Adipose tissue (tissue), 3 donors: ENCODE results near the gene MYO3B. TPM values are rescaled to one million over a fixed set of nuclear protein-coding genes. Genes with fewer than 3 reads are reported as not detected.
"Not testable (repeated sequence)": the region's sequence is repeated elsewhere in the genome, so short reads cannot be mapped to it uniquely, and the experiment has no call there.

Source experiments
- H3K27ac ChIP-seq: one replicate; pipeline ENCODE4 v1.5.1; 2013; ENCODE audit warnings: low read depth, low read length
- WGBS, 3 donors: extraction: QIAGEN DNeasy Blood & Tissue Kit; methylation state at CpG; one replicate each; pipeline ENCODE4 v1.1.7; 2013; 5-methylcytosine and 5-hydroxymethylcytosine counted together
- polyA plus RNA-seq, 3 donors: library from polyadenylated mRNA; stranded (reverse); fragments of 200-250 nt; gene quantifications; one replicate each; pipeline ENCODE4 v1.2.3, GENCODE V29; 2013
- donor health status: healthy with polysubstance abuse.
- donor health status: Bipolar disorder and iron deficiency.
- donor health status: healthy.

The MYO3B gene
- polyA plus RNA-seq, 3 donors: 0.01 to 0.28 TPM; not detected in 1

DNA sequence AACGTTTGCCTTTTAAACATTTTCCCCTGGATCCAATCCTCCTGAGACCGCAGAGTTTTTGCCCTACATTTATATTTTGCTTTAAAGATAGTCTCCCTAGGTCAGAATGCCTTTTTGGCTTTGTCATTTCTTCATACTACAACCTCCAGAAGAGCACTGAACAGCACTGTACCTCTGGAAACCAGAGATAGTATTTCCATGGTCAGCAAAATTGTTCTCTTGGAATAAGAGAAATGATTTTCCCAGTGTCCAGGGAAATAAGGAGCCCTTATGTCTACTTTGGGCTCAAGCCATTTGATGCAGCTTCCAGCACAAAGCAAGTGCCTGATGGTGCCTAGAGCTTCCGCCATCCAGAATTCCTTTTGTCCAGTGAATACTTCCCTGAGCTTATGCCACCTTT lies 461.7 kb downstream of the MYO3B start:
- H3K27ac ChIP-seq: no peak overlapping the region
- WGBS, 3 donors: 79 to 86% (median 82%) methylated on average over 3 of the region's 3 CpGs

DNA sequence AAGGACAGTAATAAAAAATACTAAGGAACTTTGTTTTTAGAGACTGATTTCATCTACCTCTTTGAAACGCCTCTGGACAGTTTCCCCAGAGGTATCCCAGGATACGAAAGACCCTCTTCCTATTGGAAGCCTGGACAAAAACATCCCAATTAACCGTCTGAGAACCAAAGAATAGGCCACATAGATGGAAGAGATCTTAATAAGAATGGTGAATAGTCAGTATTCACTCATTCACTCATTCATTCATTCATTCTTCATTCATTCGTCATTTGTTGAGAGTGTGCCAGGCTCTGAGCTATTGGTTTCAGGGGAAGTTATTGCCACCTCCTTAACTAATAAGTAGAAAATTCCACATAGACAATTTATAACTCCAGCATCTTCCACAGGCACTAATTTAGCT lies 464.0 kb downstream of the MYO3B start:
- H3K27ac ChIP-seq: no peak overlapping the region
- WGBS, 3 donors: 84 to 87% (median 86%) methylated on average over 4 of the region's 4 CpGs

- 89 to 94% (median 92%) methylated on average over 2 of the region's 2 CpGs for WGBS, 3 donors
- no peak overlapping the region for H3K27ac ChIP-seq
Measured at GRCh38 chr2:170643346-170643745, 465.4 kb downstream of the MYO3B start.

DNA sequence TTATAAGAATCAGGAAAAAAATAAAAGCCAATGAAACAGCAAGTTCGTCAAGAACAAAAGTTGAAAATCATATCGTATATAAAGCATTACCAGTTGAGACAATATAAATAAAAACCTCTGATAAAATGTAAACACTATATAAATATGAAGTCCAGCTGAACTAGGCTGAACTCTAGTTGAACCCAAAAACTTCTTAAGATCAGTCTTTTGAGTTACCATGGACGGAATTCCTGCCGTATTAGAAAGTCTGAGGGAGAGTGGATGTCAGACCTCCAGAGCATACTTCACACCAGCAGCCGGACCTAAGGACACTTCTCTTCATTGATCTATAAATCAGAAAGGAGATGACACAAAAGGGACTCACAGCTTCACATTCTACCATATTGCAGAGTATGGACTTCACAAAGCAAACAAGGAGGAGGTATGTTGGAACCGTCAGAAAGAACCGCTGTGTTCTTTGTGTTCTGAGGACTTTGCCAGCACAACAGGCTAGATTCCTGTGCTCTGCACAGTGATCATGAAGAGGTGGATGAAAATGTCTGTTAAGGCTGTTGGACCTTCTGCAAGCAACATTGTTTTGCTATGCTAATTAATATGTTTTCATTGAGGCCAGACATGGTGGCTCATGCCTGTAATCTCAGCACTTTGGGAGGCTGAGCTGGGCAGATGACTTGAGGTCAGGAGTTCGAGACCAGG lies 469.9 kb downstream of the MYO3B start:
- H3K27ac ChIP-seq: no peak overlapping the region
- WGBS, 3 donors: 73 to 79% (median 77%) methylated on average over 8 of the region's 8 CpGs

DNA sequence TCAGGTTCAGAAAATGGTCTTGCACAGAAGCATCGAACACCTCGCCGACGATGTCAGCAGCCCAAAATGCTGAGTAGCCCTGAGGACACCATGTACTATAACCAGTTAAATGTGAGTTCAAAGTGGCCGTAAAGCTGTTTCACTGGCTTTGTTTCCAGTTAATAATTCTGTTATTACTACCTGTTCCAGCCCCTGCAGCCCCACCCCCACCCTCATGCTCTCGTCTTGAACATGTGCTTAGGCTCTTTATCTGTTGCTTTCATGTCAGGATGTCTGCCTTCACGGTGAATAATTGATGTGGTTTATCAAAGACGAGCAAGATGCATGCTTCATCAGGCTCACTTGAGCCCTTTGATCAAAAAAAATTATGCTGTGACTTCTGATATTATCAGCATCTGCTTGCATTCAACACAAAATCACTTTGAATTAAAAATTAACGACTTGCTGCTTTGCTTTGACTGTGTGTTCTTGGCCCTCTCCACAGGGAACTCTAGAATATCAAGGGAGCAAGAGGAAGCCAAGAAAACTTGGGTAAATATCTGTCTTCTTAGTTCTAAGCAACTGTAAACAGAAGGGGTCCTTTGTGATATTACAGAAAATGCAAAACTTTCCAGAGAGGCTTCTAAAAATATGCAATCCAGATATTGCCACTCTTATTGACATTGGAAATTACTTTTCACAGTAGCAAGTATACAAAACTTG lies 473.8 kb downstream of the MYO3B start:
- WGBS, 3 donors: 44 to 66% (median 58%) methylated on average over 9 of the region's 9 CpGs

GRCh38 chr2:170652637-170653417 lies 474.9 kb downstream of the MYO3B start:
- H3K27ac ChIP-seq: no peak overlapping the region
- 79 to 84% (median 80%) methylated on average over 5 of the region's 5 CpGs for WGBS, 3 donors

More for the DNA sequence above, 473.8 kb downstream of the MYO3B start:
- no peak overlapping the region for H3K27ac ChIP-seq

DNA sequence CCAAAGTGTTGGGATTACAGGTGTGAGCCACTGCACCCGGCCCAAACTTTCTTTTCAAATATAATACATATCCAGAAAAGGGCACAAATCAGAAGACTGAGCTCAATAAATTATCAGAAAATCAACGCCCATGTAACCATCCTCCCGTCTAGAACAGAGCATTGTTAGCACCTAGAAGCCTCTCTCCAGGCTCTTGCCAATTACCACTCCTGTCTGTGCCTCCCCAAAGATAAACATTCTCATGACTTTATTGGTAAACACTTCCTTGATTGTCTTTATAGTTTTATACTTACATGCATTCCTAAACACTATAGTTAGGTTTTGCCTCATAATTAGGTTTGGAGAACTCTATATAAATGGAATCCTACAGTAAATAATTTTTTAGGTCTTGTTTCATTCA lies 478.7 kb downstream of the MYO3B start:
- WGBS, 3 donors: 75 to 83% (median 79%) methylated on average over 3 of the region's 3 CpGs
- no peak overlapping the region for H3K27ac ChIP-seq

GRCh38 chr2:170660409-170660808 lies 482.5 kb downstream of the MYO3B start:
- H3K27ac ChIP-seq: no peak overlapping the region
- 9 to 47% (median 39%) methylated on average over 1 of the region's 1 CpG for WGBS, 3 donors

- 56 to 81% (median 71%) methylated on average over 5 of the region's 5 CpGs for WGBS, 3 donors
Measured at GRCh38 chr2:170665743-170666142, 487.8 kb downstream of the MYO3B start.

DNA sequence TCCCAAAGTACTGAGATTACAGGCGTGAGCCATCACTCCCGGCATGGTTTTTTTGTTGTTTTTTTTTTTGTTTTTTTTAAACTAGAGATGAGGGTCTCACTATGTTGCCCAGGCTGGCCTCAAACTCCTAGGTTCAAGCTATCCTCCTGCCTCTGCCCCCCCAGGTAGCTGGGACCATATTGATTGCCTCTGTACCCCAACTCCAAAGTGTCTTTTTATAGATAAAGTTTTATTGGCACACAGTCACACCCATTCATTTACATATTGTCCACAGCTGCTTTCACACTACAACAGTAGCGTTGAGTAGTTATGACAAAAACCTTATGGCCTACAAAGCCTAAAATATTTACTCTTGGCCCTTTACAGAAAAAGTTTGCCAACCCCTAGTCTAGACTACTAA lies 492.0 kb downstream of the MYO3B start:
- H3K27ac ChIP-seq: no peak overlapping the region
- 87 to 91% (median 89%) methylated on average over 3 of the region's 3 CpGs for WGBS, 3 donors

More at GRCh38 chr2:170665743-170666142, 487.8 kb downstream of the MYO3B start:
- H3K27ac ChIP-seq: no peak overlapping the region

GRCh38 chr2:170670651-170671050 lies 492.7 kb downstream of the MYO3B start:
- 91 to 97% (median 93%) methylated on average over 2 of the region's 2 CpGs for WGBS, 3 donors
- H3K27ac ChIP-seq: no peak overlapping the region

DNA sequence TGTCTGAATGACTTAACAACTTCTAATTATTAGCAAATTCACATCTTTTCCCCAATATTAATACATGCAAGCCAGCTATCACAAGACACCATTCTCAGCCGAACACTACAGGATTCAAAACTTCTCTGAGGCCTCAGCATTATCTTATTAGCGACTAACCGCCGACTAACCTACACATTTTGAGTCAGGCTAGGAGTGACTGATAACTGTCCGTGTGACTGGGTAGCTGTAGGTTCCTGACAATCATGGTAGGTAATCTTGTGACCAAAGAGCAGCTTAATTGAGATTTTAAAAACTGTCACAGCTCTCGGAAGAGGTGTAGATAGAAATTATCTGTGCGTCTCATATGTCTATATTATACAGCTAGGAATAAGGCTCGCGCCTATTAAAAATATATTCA lies 493.1 kb downstream of the MYO3B start:
- H3K27ac ChIP-seq: no peak overlapping the region
- 85 to 95% (median 90%) methylated on average over 9 of the region's 9 CpGs for WGBS, 3 donors

- not testable (repeated sequence) for H3K27ac ChIP-seq
Measured at GRCh38 chr2:170674282-170674681, 496.3 kb downstream of the MYO3B start.

DNA sequence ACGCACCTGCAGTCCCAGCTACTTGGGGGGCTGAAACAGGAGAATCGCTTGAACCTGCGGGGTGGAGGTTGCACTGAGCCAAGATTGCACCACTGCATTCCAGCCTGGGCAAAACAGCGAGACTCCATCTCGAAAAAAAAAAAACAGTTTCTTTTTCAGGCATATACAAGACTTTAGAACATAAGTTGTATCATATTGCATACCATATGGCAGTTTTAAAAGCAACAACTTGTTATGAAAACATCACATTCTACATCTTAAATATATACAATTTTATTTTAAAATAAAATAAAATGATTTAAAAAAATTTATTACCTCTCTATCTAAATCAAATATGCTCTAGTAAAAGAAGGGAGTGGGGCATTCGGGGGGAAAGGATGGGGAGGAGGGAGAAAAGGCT lies 497.8 kb downstream of the MYO3B start:
- 86 to 89% (median 87%) methylated on average over 6 of the region's 6 CpGs for WGBS, 3 donors
- no peak overlapping the region for H3K27ac ChIP-seq

GRCh38 chr2:170679607-170680079 lies 501.7 kb downstream of the MYO3B start:
- no peak overlapping the region for H3K27ac ChIP-seq
- WGBS, 3 donors: 49 to 51% (median 50%) methylated on average over 5 of the region's 5 CpGs

DNA sequence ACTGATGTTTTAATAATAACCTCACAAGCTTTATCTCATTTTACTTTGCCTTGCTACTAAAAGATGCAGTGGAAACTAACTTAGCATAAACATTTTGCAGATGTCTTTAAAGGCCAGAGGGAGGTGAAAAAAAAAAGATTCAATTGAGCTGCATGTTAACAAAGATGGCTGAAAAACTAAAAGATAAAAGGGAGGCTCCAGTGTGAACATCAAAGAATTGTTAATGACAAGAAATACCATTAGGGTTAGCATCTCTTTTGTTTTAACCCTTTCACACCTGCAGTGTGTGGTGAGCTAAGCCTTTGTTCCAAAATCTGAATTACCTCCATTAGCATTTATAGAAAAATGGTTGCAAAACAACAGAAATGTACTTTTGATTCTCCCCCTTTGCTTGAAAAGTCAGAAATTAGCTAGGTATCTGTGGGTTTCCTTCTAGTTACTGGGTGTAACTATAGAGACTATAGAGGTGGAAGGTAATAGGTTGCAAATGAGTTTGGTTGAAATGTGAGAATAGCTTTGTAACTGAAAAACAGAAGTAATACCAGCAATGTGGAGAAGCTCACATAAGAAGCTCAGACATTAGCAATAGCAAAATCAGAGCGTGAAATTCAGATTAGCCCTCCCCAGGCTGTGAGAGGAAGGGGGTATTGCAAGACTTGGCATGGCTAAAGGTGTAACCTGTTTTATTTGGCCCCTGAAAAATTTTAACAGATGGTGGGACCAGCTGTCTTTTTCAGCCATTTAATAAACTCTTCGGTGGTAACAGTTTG lies 502.4 kb downstream of the MYO3B start:
- no peak overlapping the region for H3K27ac ChIP-seq

DNA sequence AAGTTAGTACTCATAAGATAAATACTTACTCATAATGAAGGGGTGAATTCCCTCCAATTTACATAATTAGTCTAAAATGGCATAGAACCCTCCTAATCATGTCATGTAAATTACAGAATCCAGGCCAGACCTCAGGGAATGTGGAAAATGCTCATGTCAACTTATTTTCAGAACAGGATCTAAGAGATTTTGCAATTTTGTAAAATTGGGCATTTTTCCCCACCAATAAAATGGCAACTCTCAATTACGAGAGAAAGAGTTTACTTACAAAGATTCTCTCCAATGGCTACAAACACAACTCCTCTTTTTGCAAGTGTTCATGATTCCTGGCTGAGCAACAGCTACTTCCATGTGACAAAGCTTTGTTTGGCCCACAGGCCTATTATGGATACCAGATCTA lies 503.4 kb downstream of the MYO3B start:
- whole genome bisulfite sequencing, 3 donors: 68 to 76% (median 70%) methylated on average over 1 of the region's 1 CpG
- no peak overlapping the region for H3K27ac ChIP-seq

More for the DNA sequence above, 502.4 kb downstream of the MYO3B start:
- WGBS, 3 donors: 62 to 74% (median 69%) methylated on average over 2 of the region's 2 CpGs

DNA sequence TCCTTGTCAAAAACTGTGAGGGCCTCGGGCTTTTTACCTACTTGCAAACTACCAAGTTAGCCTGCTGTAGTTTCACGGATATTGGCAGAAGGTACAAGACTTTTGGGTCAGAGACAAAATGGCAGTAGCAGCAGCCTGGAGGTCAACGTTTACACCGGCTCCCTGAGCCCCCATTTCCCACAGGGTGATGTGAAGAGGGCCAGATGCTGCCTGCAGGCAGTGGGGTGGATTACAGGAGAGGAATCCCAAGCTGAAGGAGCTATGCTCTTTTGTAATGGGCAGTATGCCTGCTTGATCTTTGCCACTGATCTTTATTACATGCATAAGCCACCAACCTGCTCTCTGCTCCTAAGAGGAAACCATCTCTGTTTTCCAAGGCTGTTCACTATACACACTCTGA lies 507.6 kb downstream of the MYO3B start:
- WGBS, 3 donors: 50 to 69% (median 66%) methylated on average over 4 of the region's 4 CpGs

More for the DNA sequence above, 507.6 kb downstream of the MYO3B start:
- no peak overlapping the region for H3K27ac ChIP-seq
